ENCODE measurements around the gene NCLN.
"Not testable (repeated sequence)": the region's sequence is repeated elsewhere in the genome, so short reads cannot be mapped to it uniquely, and the experiment has no call there.

The NCLN gene

GRCh38 chr19:3207461-3208242, 21.9 kb downstream of the NCLN start:
- no peak overlapping the region for H3K9ac ChIP-seq (ENCODE audit: low read length)
- no peak overlapping the region for H3K4me3 ChIP-seq (ENCODE audit: low read length)
- no peaks in the 10 kb centered on the region for H3K4me1 ChIP-seq (ENCODE audit: control insufficient read depth, low read depth, low read length)
- peaks cover 20% of the 10 kb centered on the region for H3K36me3 ChIP-seq (ENCODE audit: control insufficient read depth, low read depth, low read length)
- H3K9me3 ChIP-seq (ENCODE audit: control insufficient read depth, low read depth, low read length): no peaks in the 10 kb centered on the region
- H3K27ac ChIP-seq (ENCODE audit: low read length): no peak overlapping the region
- H3K27me3 ChIP-seq (ENCODE audit: control insufficient read depth, insufficient read depth, low read length): no peaks in the 10 kb centered on the region

GRCh38 chr19:3208317-3209207, 22.8 kb downstream of the NCLN start:
- no peak overlapping the region for H3K9ac ChIP-seq (ENCODE audit: low read length)
- H3K4me3 ChIP-seq (ENCODE audit: low read length): no peak overlapping the region
- H3K27ac ChIP-seq (ENCODE audit: low read length): no peak overlapping the region
- no peaks in the 10 kb centered on the region for H3K4me1 ChIP-seq (ENCODE audit: control insufficient read depth, low read depth, low read length)
- no peaks in the 10 kb centered on the region for H3K9me3 ChIP-seq (ENCODE audit: control insufficient read depth, low read depth, low read length)
- peaks cover 20% of the 10 kb centered on the region for H3K36me3 ChIP-seq (ENCODE audit: control insufficient read depth, low read depth, low read length)
- no peaks in the 10 kb centered on the region for H3K27me3 ChIP-seq (ENCODE audit: control insufficient read depth, insufficient read depth, low read length)

DNA sequence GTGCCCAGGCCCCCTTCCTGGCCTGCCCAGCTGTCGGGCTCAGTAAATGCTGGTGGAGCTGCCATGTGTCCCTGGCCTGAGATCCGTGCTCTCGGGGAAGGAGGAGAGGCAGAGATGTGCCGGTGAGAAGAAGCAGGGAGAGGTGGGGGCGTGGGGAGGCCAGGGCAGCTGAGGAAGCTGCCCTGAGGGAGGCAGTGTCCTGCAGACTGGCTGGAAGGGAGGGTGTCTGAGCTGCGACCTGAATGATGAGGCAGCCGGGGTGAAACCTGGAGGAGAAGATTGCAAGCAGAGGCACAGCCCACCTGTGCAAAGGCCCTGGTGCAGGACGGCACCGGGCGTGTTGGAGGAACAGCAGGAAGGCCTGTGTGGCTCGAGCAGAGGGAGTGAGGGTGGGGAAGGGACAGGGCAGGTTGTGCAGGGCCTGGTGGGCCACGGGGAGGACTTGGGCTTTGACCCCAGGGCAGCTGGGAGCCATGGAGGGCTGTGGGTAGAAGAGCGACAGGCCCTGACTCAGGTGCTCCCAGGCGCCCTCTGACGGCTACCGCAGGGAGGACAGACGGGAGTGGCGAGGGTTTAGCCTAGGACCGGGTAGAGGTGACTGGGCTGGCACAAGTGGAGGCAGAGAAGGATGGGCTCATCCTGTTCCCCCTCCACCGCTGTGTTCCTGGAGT, 24.8 kb downstream of the NCLN start:
- no peaks in the 10 kb centered on the region for H3K9me3 ChIP-seq (ENCODE audit: control insufficient read depth, low read depth, low read length)
- H3K4me1 ChIP-seq (ENCODE audit: control insufficient read depth, low read depth, low read length): no peaks in the 10 kb centered on the region
- peaks cover 18% of the 10 kb centered on the region for H3K36me3 ChIP-seq (ENCODE audit: control insufficient read depth, low read depth, low read length)
- H3K4me3 ChIP-seq (ENCODE audit: low read length): no peak overlapping the region
- no peak overlapping the region for H3K27ac ChIP-seq (ENCODE audit: low read length)
- H3K9ac ChIP-seq (ENCODE audit: low read length): no peak overlapping the region
- no peaks in the 10 kb centered on the region for H3K27me3 ChIP-seq (ENCODE audit: control insufficient read depth, insufficient read depth, low read length)

GRCh38 chr19:3211191-3211590, 25.5 kb downstream of the NCLN start:
- Histone ChIP-seq H3K4me1 (ENCODE audit: control insufficient read depth, low read depth, low read length) (no peaks in the 10 kb centered on the region), H3K9me3 (ENCODE audit: control insufficient read depth, low read depth, low read length) (no peaks in the 10 kb centered on the region), H3K9ac (ENCODE audit: low read length) (no peak overlapping the region), H3K27ac (ENCODE audit: low read length) (no peak overlapping the region), H3K27me3 (ENCODE audit: control insufficient read depth, insufficient read depth, low read length) (no peaks in the 10 kb centered on the region), H3K4me3 (ENCODE audit: low read length) (no peak overlapping the region), H3K36me3 (ENCODE audit: control insufficient read depth, low read depth, low read length) (peaks cover 14% of the 10 kb centered on the region)

GRCh38 chr19:3213159-3213558, 27.4 kb downstream of the NCLN start:
- no peaks in the 10 kb centered on the region for H3K9me3 ChIP-seq (ENCODE audit: control insufficient read depth, low read depth, low read length)
- no peak overlapping the region for H3K9ac ChIP-seq (ENCODE audit: low read length)
- H3K4me3 ChIP-seq (ENCODE audit: low read length): no peak overlapping the region
- no peaks in the 10 kb centered on the region for H3K27me3 ChIP-seq (ENCODE audit: control insufficient read depth, insufficient read depth, low read length)
- no peak overlapping the region for H3K27ac ChIP-seq (ENCODE audit: low read length)
- H3K4me1 ChIP-seq (ENCODE audit: control insufficient read depth, low read depth, low read length): no peaks in the 10 kb centered on the region
- peaks cover 2% of the 10 kb centered on the region for H3K36me3 ChIP-seq (ENCODE audit: control insufficient read depth, low read depth, low read length)

DNA sequence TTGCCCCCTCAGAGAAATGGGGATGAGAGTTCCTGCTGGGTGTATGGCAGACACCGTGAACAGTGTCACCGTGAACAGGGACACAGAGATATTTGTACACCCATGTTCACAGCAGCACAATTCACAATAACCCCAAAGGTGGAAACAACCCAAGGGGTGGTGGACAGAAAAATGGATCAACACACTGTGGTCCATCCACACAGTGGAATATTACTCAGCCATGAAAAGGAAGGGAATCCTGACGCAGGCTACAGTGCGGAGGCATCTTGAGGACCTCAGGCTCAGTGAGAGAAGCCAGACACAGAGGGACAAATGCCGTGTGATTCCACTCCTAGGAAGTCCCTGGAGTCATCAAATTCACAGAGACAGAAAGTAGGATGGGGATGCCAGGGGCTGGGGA, 31.1 kb downstream of the NCLN start:
- no peak overlapping the region for H3K9ac ChIP-seq (ENCODE audit: low read length)
- H3K4me3 ChIP-seq (ENCODE audit: low read length): no peak overlapping the region
- no peak overlapping the region for H3K27ac ChIP-seq (ENCODE audit: low read length)
- no peaks in the 10 kb centered on the region for H3K36me3 ChIP-seq (ENCODE audit: control insufficient read depth, low read depth, low read length)
- no peaks in the 10 kb centered on the region for H3K27me3 ChIP-seq (ENCODE audit: control insufficient read depth, insufficient read depth, low read length)
- H3K9me3 ChIP-seq (ENCODE audit: control insufficient read depth, low read depth, low read length): no peaks in the 10 kb centered on the region
- H3K4me1 ChIP-seq (ENCODE audit: control insufficient read depth, low read depth, low read length): no peaks in the 10 kb centered on the region

- H3K4me1 ChIP-seq (ENCODE audit: control insufficient read depth, low read depth, low read length): no peaks in the 10 kb centered on the region
- H3K9ac ChIP-seq (ENCODE audit: low read length): no peak overlapping the region
- no peaks in the 10 kb centered on the region for H3K27me3 ChIP-seq (ENCODE audit: control insufficient read depth, insufficient read depth, low read length)
- no peaks in the 10 kb centered on the region for H3K9me3 ChIP-seq (ENCODE audit: control insufficient read depth, low read depth, low read length)
- H3K36me3 ChIP-seq (ENCODE audit: control insufficient read depth, low read depth, low read length): no peaks in the 10 kb centered on the region
- no peak overlapping the region for H3K4me3 ChIP-seq (ENCODE audit: low read length)
- H3K27ac ChIP-seq (ENCODE audit: low read length): no peak overlapping the region
Measured at GRCh38 chr19:3220576-3220975, 34.8 kb downstream of the NCLN start.

DNA sequence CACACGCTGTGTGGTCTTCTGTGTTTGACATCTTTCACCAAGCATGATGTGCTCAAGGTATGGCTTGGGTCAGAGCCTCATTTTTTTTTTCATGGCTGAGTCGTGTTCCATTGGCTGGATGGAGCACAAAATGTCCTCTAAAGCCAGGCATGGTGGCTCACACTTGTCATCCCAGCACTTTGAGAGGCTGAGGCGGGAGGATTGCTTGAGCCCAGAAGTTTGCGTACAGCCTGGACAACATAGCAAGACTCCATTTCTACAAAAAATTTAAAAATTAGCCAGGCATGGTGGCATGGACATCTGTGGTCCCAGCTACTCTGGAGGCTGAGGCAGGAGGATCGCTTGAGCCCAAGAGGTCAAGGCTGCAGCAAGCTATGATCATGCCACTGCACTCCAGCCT, 35.8 kb downstream of the NCLN start:
- not testable (repeated sequence) for H3K27ac ChIP-seq (ENCODE audit: low read length); H3K4me3 ChIP-seq (ENCODE audit: low read length); H3K9me3 ChIP-seq (ENCODE audit: control insufficient read depth, low read depth, low read length); H3K27me3 ChIP-seq (ENCODE audit: control insufficient read depth, insufficient read depth, low read length); H3K9ac ChIP-seq (ENCODE audit: low read length); H3K36me3 ChIP-seq (ENCODE audit: control insufficient read depth, low read depth, low read length); H3K4me1 ChIP-seq (ENCODE audit: control insufficient read depth, low read depth, low read length)

GRCh38 chr19:3222709-3223108, 37.0 kb downstream of the NCLN start:
- no peak overlapping the region for H3K4me3 ChIP-seq (ENCODE audit: low read length)

DNA sequence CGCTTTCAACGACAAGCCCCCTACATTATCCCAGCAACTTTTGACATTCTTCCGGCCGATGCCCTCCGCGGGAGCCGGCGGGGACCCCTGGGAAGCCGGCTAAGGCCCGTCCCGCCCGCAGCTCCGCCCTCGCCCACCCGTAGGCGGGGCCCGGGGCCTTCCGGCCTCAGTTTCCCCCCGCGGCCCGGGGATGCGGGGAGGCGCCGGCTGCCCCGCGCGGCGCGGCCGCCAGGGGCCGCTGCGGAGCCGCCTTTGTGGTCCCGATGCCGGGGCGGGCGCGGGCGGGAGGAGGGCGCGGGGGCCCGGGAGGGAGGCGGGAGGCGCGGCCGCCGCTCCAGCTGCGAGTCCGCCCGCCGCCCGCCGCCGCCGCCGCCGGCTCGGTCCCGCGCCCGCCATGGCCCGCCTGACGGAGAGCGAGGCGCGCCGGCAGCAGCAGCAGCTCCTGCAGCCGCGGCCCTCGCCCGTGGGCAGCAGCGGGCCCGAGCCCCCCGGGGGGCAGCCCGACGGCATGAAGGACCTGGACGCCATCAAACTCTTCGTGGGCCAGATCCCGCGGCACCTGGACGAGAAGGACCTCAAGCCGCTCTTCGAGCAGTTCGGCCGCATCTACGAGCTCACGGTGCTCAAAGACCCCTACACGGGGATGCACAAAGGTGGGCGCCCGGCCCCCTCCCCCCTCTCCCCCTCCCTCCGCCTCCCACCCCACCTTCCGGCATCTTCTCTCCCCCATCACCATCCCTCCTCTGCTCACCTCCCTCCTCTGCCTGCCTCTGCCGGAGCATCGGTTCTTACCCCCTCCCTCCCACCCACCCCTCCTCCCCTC, 38.8 kb downstream of the NCLN start, which contains the start of gene CELF5:
TSS of gene CELF5 (plus strand) at position 316 of the 823 bp plus-strand sequence. CDS start at position 395, 79 bp downstream.
- Histone ChIP-seq H3K27ac (ENCODE audit: low read length) (no peak within 1 kb of the TSS), H3K9me3 (ENCODE audit: control insufficient read depth, low read depth, low read length) (no peaks in the 10 kb centered on the region), H3K27me3 (ENCODE audit: control insufficient read depth, insufficient read depth, low read length) (no peaks in the 10 kb centered on the region), H3K4me1 (ENCODE audit: control insufficient read depth, low read depth, low read length) (no peaks in the 10 kb centered on the region), H3K36me3 (ENCODE audit: control insufficient read depth, low read depth, low read length) (no peaks in the 10 kb centered on the region), H3K4me3 (ENCODE audit: low read length) (peak within 1 kb of the TSS; percentile 45), H3K9ac (ENCODE audit: low read length) (no peak within 1 kb of the TSS)

More at GRCh38 chr19:3222709-3223108, 37.0 kb downstream of the NCLN start:
- no peaks in the 10 kb centered on the region for H3K9me3 ChIP-seq (ENCODE audit: control insufficient read depth, low read depth, low read length)
- H3K27me3 ChIP-seq (ENCODE audit: control insufficient read depth, insufficient read depth, low read length): no peaks in the 10 kb centered on the region
- no peak overlapping the region for H3K27ac ChIP-seq (ENCODE audit: low read length)
- no peaks in the 10 kb centered on the region for H3K36me3 ChIP-seq (ENCODE audit: control insufficient read depth, low read depth, low read length)
- no peak overlapping the region for H3K9ac ChIP-seq (ENCODE audit: low read length)
- no peaks in the 10 kb centered on the region for H3K4me1 ChIP-seq (ENCODE audit: control insufficient read depth, low read depth, low read length)

- Histone ChIP-seq H3K9ac (ENCODE audit: low read length) (no peak overlapping the region), H3K27ac (ENCODE audit: low read length) (no peak overlapping the region), H3K4me1 (ENCODE audit: control insufficient read depth, low read depth, low read length) (no peaks in the 10 kb centered on the region), H3K36me3 (ENCODE audit: control insufficient read depth, low read depth, low read length) (no peaks in the 10 kb centered on the region), H3K9me3 (ENCODE audit: control insufficient read depth, low read depth, low read length) (no peaks in the 10 kb centered on the region), H3K4me3 (ENCODE audit: low read length) (peak overlapping the region; percentile 45), H3K27me3 (ENCODE audit: control insufficient read depth, insufficient read depth, low read length) (no peaks in the 10 kb centered on the region)
Measured at GRCh38 chr19:3225169-3225485, 39.4 kb downstream of the NCLN start.
